Measurements from ENCODE around the gene MIPOL1. TPM values are rescaled to one million over a fixed set of nuclear protein-coding genes. Genes with fewer than 3 reads are reported as not detected.
A peak's percentile ranks its signal among the peaks of the same experiment; 100 is the strongest.

MIPOL1 gene
- total RNA-seq, 2 experiments from 2014 or later = 0.15 TPM; not detected in 1

GRCh38 chr14:37592482-37593408 is 395.0 kb downstream of the MIPOL1 start:
- no peak overlapping the region for H3K4me3 Mint-ChIP-seq
- peaks cover 24% of the 10 kb centered on the region for H3K4me1 Mint-ChIP-seq (ENCODE audit: low read depth)
- peaks cover 72% of the 10 kb centered on the region for H3K27me3 Mint-ChIP-seq (ENCODE audit: low read depth)
- H3K9me3 Mint-ChIP-seq = peaks cover 4% of the 10 kb centered on the region
- H3K27ac Mint-ChIP-seq = no peak overlapping the region
- intact Hi-C loops (cut with micrococcal nuclease) = loop anchor here (10.0 kb wide), 2 partner anchors 1432 to 1658 kb away; no protein-coding TSS in a partner anchor
- CTCF ChIA-PET = no interaction called here
- H3K36me3 Mint-ChIP-seq (ENCODE audit: low read depth) = peaks cover 15% of the 10 kb centered on the region
- DNase-seq = no peak

- Mint-ChIP-seq H3K4me1 (ENCODE audit: low read depth) (peaks cover 27% of the 10 kb centered on the region), H3K4me3 (peak overlapping the region; percentile 50), H3K27ac (no peak overlapping the region), H3K27me3 (ENCODE audit: low read depth) (peaks cover 74% of the 10 kb centered on the region), H3K9me3 (peaks cover 4% of the 10 kb centered on the region), H3K36me3 (ENCODE audit: low read depth) (peaks cover 15% of the 10 kb centered on the region)
- DNase-seq = no peak
- CTCF ChIA-PET = no interaction called here
- intact Hi-C loops (cut with micrococcal nuclease) = loop anchor here (1.0 to 10.0 kb wide), 4 partner anchors 281 to 1659 kb away; no protein-coding TSS in a partner anchor
Observed at GRCh38 chr14:37593511-37594237, 395.9 kb downstream of the MIPOL1 start.

- Mint-ChIP-seq H3K36me3 (ENCODE audit: low read depth) (peaks cover 18% of the 10 kb centered on the region), H3K27ac (peak overlapping the region; percentile 47), H3K4me1 (ENCODE audit: low read depth) (peaks cover 34% of the 10 kb centered on the region), H3K4me3 (peak overlapping the region; percentile 53), H3K27me3 (ENCODE audit: low read depth) (peaks cover 74% of the 10 kb centered on the region), H3K9me3 (peaks cover 4% of the 10 kb centered on the region)
- DNase-seq = peak; percentile 72
- CTCF ChIA-PET = no interaction called here
- intact Hi-C loops (cut with micrococcal nuclease) = loop anchor here (1.0 to 10.0 kb wide), 4 partner anchors 280 to 1660 kb away; no protein-coding TSS in a partner anchor
Observed at GRCh38 chr14:37594238-37594970, 396.7 kb downstream of the MIPOL1 start.

- peaks cover 18% of the 10 kb centered on the region for H3K36me3 Mint-ChIP-seq (ENCODE audit: low read depth)
- H3K27ac Mint-ChIP-seq = peak within 1 kb of the TSS; percentile 47
- H3K9me3 Mint-ChIP-seq = peaks cover 4% of the 10 kb centered on the region
- CTCF ChIA-PET = interaction anchor here (0.6 kb wide), 1 partner anchor 257 kb away, joined by 3 read pairs; no protein-coding TSS in a partner anchor
- H3K27me3 Mint-ChIP-seq (ENCODE audit: low read depth) = peaks cover 75% of the 10 kb centered on the region
- intact Hi-C loops (cut with micrococcal nuclease) = loop anchor here (1.0 to 10.0 kb wide), 10 partner anchors 279 to 1672 kb away; partner anchors contain the start of gene PAX9
- H3K4me1 Mint-ChIP-seq (ENCODE audit: low read depth) = peaks cover 39% of the 10 kb centered on the region
- no peak for DNase-seq
- peak within 1 kb of the TSS; percentile 56 for H3K4me3 Mint-ChIP-seq
Observed at GRCh38 chr14:37594971-37595808, 397.5 kb downstream of the MIPOL1 start, which contains the start of the genes FOXA1 and TTC6. Gene FOXA1 (minus strand): TSS chr14:37595249. CDS start chr14:37594972, 277 bp downstream. Gene TTC6 (plus strand): TSS chr14:37595629. CDS start chr14:37622065, 26,436 bp downstream.

GRCh38 chr14:37595809-37596621 is 398.3 kb downstream of the MIPOL1 start:
- Mint-ChIP-seq H3K9me3 (peaks cover 4% of the 10 kb centered on the region), H3K4me1 (ENCODE audit: low read depth) (peaks cover 39% of the 10 kb centered on the region), H3K4me3 (peak overlapping the region; percentile 56), H3K27me3 (ENCODE audit: low read depth) (peaks cover 76% of the 10 kb centered on the region), H3K36me3 (ENCODE audit: low read depth) (peaks cover 17% of the 10 kb centered on the region), H3K27ac (peak overlapping the region; percentile 46)
- CTCF ChIA-PET = interaction anchor here (0.6 kb wide), 1 partner anchor 258 kb away, joined by 3 read pairs; no protein-coding TSS in a partner anchor
- peak; percentile 91 for DNase-seq
- intact Hi-C loops (cut with micrococcal nuclease) = loop anchor here (1.0 to 10.0 kb wide), 8 partner anchors 469 to 1671 kb away; partner anchors contain the start of gene PAX9

GRCh38 chr14:37596790-37597472 is 399.2 kb downstream of the MIPOL1 start:
- intact Hi-C loops (cut with micrococcal nuclease) = loop anchor here (5.0 to 10.0 kb wide), 7 partner anchors 935 to 1670 kb away; partner anchors contain the start of gene PAX9
- H3K4me3 Mint-ChIP-seq = no peak overlapping the region
- peaks cover 39% of the 10 kb centered on the region for H3K4me1 Mint-ChIP-seq (ENCODE audit: low read depth)
- H3K9me3 Mint-ChIP-seq = peaks cover 4% of the 10 kb centered on the region
- H3K27ac Mint-ChIP-seq = peak overlapping the region; percentile 8
- no peak for DNase-seq
- peaks cover 14% of the 10 kb centered on the region for H3K36me3 Mint-ChIP-seq (ENCODE audit: low read depth)
- H3K27me3 Mint-ChIP-seq (ENCODE audit: low read depth) = peaks cover 77% of the 10 kb centered on the region
- CTCF ChIA-PET = no interaction called here

- no peak overlapping the region for H3K4me3 Mint-ChIP-seq
- CTCF ChIA-PET = no interaction called here
- no peak for DNase-seq
- peaks cover 3% of the 10 kb centered on the region for H3K9me3 Mint-ChIP-seq
- H3K27me3 Mint-ChIP-seq (ENCODE audit: low read depth) = peaks cover 75% of the 10 kb centered on the region
- intact Hi-C loops (cut with micrococcal nuclease) = loop anchor here (5.0 to 10.0 kb wide), 7 partner anchors 935 to 1670 kb away; partner anchors contain the start of gene PAX9
- peaks cover 13% of the 10 kb centered on the region for H3K36me3 Mint-ChIP-seq (ENCODE audit: low read depth)
- H3K4me1 Mint-ChIP-seq (ENCODE audit: low read depth) = peaks cover 38% of the 10 kb centered on the region
- H3K27ac Mint-ChIP-seq = no peak overlapping the region
Observed at GRCh38 chr14:37597538-37597913, 399.8 kb downstream of the MIPOL1 start.

- no peak for DNase-seq
- H3K4me3 Mint-ChIP-seq = no peak overlapping the region
- peaks cover 9% of the 10 kb centered on the region for H3K36me3 Mint-ChIP-seq (ENCODE audit: low read depth)
- peaks cover 75% of the 10 kb centered on the region for H3K27me3 Mint-ChIP-seq (ENCODE audit: low read depth)
- H3K27ac Mint-ChIP-seq = no peak overlapping the region
- CTCF ChIA-PET = no interaction called here
- H3K9me3 Mint-ChIP-seq = peaks cover 2% of the 10 kb centered on the region
- intact Hi-C loops (cut with micrococcal nuclease) = loop anchor here (5.0 to 10.0 kb wide), 7 partner anchors 936 to 1669 kb away; partner anchors contain the start of gene PAX9
- peaks cover 35% of the 10 kb centered on the region for H3K4me1 Mint-ChIP-seq (ENCODE audit: low read depth)
Observed at GRCh38 chr14:37597914-37598746, 400.4 kb downstream of the MIPOL1 start.

GRCh38 chr14:37598747-37599506 is 401.2 kb downstream of the MIPOL1 start:
- no peak overlapping the region for H3K4me3 Mint-ChIP-seq
- peaks cover 35% of the 10 kb centered on the region for H3K4me1 Mint-ChIP-seq (ENCODE audit: low read depth)
- peaks cover 9% of the 10 kb centered on the region for H3K36me3 Mint-ChIP-seq (ENCODE audit: low read depth)
- H3K27me3 Mint-ChIP-seq (ENCODE audit: low read depth) = peaks cover 73% of the 10 kb centered on the region
- intact Hi-C loops (cut with micrococcal nuclease) = loop anchor here (5.0 to 10.0 kb wide), 7 partner anchors 937 to 1668 kb away; partner anchors contain the start of gene PAX9
- peaks cover 2% of the 10 kb centered on the region for H3K9me3 Mint-ChIP-seq
- no peak for DNase-seq
- peak overlapping the region; percentile 50 for H3K27ac Mint-ChIP-seq
- CTCF ChIA-PET = no interaction called here

Measured in activated naive CD4-positive, alpha-beta T cell treated with anti-CD3 and anti-CD28 coated beads for 36 hours (primary cell).